Epithelial cell of esophagus (primary cell): ENCODE data around the gene SRL.

Experiments
- DNase-seq: peaks from one replicate; pipeline ENCODE4 v3.0.0; 2010; ENCODE audit warnings: low read depth
- H3K4me3 ChIP-seq: 2 replicates; pipeline ENCODE4 v1.5.1; 2011; ENCODE audit warnings: mild to moderate bottlenecking, low read length, control low read depth
- TF ChIP-seq, protein P1 (sequence below): IDR thresholded peaks from 2 replicates; pipeline ENCODE4 v1.5.1; 2011; ENCODE audit warnings: low read depth, mild to moderate bottlenecking, low read length, control low read depth, inconsistent platforms; ENCODE audit not compliant: insufficient read depth; ENCODE audit errors: missing control alignments

SRL gene

DNA sequence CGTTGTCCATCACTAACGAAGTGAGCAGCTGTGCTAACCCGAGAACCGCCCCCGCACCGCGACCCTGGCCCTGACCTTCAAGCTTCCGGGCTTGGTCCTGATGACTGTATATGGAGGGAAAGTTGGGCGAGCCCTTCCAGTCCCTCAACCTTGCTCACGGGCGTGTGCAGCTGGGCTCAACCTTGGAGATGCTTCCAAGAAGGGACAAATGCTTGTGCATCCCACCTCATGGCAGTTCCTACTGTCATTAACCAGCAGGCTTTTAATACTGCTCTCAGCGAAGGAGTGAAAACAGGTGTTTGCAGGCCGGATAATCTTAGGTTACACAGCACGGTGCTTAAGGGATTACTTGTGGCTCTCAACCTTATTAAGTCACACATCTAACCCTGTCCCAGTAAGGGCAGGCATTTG lies 33.5 kb downstream of the SRL start:
- TF ChIP-seq, protein P1, sequence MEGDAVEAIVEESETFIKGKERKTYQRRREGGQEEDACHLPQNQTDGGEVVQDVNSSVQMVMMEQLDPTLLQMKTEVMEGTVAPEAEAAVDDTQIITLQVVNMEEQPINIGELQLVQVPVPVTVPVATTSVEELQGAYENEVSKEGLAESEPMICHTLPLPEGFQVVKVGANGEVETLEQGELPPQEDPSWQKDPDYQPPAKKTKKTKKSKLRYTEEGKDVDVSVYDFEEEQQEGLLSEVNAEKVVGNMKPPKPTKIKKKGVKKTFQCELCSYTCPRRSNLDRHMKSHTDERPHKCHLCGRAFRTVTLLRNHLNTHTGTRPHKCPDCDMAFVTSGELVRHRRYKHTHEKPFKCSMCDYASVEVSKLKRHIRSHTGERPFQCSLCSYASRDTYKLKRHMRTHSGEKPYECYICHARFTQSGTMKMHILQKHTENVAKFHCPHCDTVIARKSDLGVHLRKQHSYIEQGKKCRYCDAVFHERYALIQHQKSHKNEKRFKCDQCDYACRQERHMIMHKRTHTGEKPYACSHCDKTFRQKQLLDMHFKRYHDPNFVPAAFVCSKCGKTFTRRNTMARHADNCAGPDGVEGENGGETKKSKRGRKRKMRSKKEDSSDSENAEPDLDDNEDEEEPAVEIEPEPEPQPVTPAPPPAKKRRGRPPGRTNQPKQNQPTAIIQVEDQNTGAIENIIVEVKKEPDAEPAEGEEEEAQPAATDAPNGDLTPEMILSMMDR = no peak
- no peak overlapping the region for H3K4me3 ChIP-seq
- DNase-seq = no peak

DNA sequence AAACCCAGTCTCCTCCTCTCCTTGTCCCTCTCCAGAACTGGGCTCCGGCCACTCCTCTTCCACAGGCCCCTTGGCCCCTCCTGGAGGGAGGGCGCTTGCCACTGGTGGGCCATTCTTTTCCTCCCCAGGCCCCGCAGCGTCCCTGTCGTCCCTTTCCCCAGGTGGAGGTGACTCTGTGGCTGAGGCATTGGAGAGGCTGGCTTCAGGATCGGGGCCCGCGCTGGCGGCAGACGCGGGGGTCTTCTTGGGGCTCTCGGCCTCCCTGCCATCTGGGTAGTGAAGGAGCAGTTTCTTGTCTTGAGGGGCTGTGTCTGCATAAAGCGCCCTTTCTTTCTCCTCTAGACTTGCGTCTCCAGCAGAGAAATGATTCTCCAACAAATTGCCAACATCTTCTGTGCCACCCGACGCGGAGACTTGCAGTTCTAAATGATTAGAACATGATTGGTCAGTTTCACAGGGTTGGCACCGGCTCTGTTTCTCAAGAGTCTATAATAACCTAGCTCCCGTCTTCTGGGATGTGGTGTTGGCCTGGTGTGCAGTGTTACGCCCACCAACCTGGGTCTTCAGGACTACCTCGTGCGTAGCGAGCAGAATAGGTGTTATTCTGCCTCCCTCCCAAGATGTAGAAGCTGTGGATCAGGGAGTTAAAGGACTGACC lies 34.1 kb downstream of the SRL start:
- DNase-seq = no peak
- TF ChIP-seq, protein P1 = no peak
- no peak overlapping the region for H3K4me3 ChIP-seq

DNA sequence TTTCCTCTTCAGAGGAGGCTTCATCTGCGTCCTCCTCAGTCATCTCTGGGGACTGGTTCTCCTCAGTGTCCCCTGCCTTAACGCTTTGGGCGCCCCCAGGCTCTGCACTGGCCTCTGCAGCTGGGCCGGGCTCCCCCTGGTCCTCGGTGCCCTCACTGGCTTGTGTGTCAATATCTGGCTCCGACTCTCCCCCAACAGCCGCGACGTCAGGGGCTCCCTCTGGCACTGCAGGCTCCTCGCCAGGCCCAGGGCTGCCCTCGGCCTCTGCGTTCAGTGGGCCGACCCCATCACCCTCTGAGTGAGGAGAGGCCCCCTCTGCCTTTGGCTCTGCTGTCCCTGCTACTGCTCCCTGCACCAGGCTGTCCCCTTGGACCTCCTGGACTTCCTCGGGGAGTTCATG lies 34.7 kb downstream of the SRL start:
- H3K4me3 ChIP-seq = no peak overlapping the region
- DNase-seq = no peak
- TF ChIP-seq, protein P1 = no peak

DNA sequence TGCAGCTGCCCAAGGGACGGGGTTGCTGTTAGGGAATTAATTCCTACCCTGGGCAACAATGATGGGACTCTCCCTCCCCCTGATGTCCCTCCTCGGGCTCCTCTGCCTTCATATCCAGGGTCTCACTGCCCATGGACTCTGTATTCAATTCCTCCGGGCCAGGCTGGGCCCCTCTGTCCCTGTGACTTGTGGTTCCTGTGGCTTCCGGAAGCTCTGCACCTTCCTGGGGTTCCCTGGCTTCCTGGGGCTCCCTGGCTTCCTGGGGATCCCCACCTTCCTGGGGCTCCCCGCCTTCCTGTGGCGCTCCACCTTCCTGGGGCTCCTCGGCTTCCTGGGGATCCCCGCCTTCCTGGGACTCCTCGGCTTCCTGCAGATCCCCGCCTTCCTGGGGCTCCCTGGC lies 35.2 kb downstream of the SRL start:
- H3K4me3 ChIP-seq = no peak overlapping the region
- TF ChIP-seq, protein P1 = no peak
- DNase-seq = no peak

DNA sequence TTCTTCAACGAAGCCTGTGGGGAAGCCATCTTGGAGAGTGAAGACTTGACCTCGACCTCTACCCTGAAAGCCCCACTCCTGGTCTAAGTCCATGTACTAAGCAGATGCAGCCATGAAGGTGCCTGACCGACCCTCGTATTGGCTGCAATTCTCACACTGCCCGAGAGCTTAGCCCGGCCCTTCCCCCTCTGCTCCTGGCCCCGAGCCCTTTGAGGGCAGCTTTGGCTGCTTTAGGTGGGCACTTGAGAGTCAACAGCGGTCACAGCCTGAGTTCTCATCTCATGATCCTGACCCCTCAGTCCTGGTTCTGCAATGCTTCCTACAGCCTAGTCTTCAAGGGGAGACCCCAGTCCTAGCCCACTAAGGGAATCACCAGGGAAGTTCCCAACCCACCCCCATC lies 35.9 kb downstream of the SRL start:
- DNase-seq = no peak
- H3K4me3 ChIP-seq = no peak overlapping the region
- TF ChIP-seq, protein P1 = no peak

DNA sequence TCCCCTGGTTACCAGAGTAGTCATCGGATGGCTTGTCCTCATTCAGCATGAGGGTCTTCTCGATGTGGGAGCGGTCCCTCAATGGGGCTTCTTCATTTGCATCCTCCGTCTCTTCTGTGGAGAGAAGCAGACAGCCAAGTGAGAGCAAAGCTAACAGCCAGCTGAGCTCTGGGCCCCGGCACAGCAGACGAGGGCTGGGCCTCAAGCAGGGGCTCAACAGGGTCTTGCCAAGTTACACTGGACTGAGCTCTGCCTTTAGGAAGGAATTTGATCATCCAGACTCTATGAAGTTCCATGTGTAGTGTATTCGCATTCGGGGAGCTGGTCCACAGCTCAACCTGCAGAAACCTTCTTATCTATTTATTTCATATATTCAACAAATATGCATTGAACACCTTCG lies 37.4 kb downstream of the SRL start:
- TF ChIP-seq, protein P1 = no peak
- no peak for DNase-seq
- H3K4me3 ChIP-seq = no peak overlapping the region

DNA sequence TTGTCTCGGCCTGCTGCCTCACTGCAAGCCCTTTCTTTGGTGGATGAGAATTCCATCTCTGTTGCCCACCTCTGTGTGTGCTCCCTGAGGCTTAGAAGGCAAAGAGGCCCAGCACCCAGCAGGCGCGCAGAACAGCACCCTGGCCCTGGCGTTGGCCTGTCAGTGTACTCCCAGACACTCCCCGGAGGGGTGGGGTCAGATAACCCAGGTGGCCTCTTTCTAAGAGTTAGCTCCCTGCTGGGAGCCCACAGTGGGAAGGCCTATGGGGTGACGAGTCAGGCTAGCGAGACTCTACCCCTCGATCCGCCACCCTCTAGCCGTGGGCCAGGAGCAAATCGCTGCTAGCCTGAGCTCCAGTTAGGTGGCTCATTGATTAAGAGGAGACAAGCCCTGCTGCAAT lies 38.1 kb downstream of the SRL start:
- TF ChIP-seq, protein P1 = no peak
- no peak overlapping the region for H3K4me3 ChIP-seq
- DNase-seq = no peak
